Liver (tissue), 3 donors: Measurements from ENCODE around the gene DOK5.

Source experiments
- CTCF ChIP-seq: fragments of 150-350 bp; IDR thresholded peaks from 2 replicates; pipeline ENCODE4 v1.5.1; 2017; ENCODE audit warnings: improper control_type of control experiment, low read depth, low read length; ENCODE audit not compliant: missing input control
- EGR1 ChIP-seq, 2 donors: IDR thresholded peaks; 2 replicates each; pipeline ENCODE4 v1.6.1; 2016 to 2018; ENCODE audit warnings: antibody characterized with exemption in 2 of 2, low read depth in 2 of 2
- JUND ChIP-seq, 2 donors: IDR thresholded peaks; 2 replicates each; pipeline ENCODE4 v1.6.1; 2016; ENCODE audit warnings: antibody characterized with exemption in 2 of 2
- MAX ChIP-seq: IDR thresholded peaks from 2 replicates; pipeline ENCODE4 v1.6.1; 2016; ENCODE audit warnings: antibody characterized with exemption
- RAD21 ChIP-seq, 2 donors: IDR thresholded peaks; 2 replicates each; pipeline ENCODE4 v1.6.1; 2016; ENCODE audit warnings: antibody characterized with exemption in 2 of 2, mild to moderate bottlenecking in 2 of 2
- REST ChIP-seq: IDR thresholded peaks from 2 replicates; pipeline ENCODE4 v1.6.1; 2016; ENCODE audit warnings: antibody characterized with exemption, mild to moderate bottlenecking
- RXRA ChIP-seq, 2 donors: IDR thresholded peaks; 2 replicates each; pipeline ENCODE4 v1.6.1; 2017 to 2018; ENCODE audit warnings: antibody characterized with exemption in 2 of 2, mild to moderate bottlenecking in 1 of 2
- YY1 ChIP-seq: IDR thresholded peaks from 2 replicates; pipeline ENCODE4 v1.6.1; 2016; ENCODE audit warnings: antibody characterized with exemption, mild to moderate bottlenecking
- donor health status: healthy.
- donor health status: healthy.

GRCh38 chr20:54534101-54534500 is 58.7 kb downstream of the DOK5 start:
- TF ChIP-seq CTCF: no peak
- no peak for TF ChIP-seq REST
- TF ChIP-seq EGR1 (IDR thresholded peaks at IDR 0.05; ENCODE audit: low read depth in 2 of 2): no peak
- no peak for TF ChIP-seq RXRA (IDR thresholded peaks at IDR 0.05)
- TF ChIP-seq MAX: no peak
- TF ChIP-seq JUND (IDR thresholded peaks at IDR 0.05): no peak
- no peak for TF ChIP-seq RAD21 (IDR thresholded peaks at IDR 0.05)
- TF ChIP-seq YY1: no peak
